HCT116 (cell line): ENCODE data around the gene GRIK3. TPM values are rescaled to one million over a fixed set of nuclear protein-coding genes. Genes with fewer than 3 reads are reported as not detected.

ENCODE experiments used
- ATAC-seq: fragments of 200-7000 bp; cut with Tn5 transposase; 2 replicates; pipeline ENCODE4 v1.9.1; 2020; ENCODE audit warnings: mild to moderate bottlenecking, moderate library complexity
- BruUV-seq: library from RNA; stranded (reverse); fragments of 400-500 nt; replicated peaks from 2 replicates; lab custom pipeline; 2021; lab: Mats Ljungman, UMichigan
- CTCF ChIA-PET: fragments of 300-600 bp; sonication (Branson Sonifier 250); formaldehyde crosslinking; loops from one replicate; lab custom pipeline; 2021; ENCODE audit warnings: antibody characterized with exemption; lab: Charles Lee
- POLR2A ChIA-PET: fragments of 300-600, 350-600 bp; sonication (Branson Sonifier 250); formaldehyde crosslinking; loops from one replicate; lab custom pipeline; 2021; ENCODE audit warnings: antibody characterized with exemption; lab: Charles Lee
- RAD21 ChIA-PET, 2 experiments: fragments of 300-600 bp; sonication (Branson Sonifier 250); formaldehyde crosslinking; loops; one replicate each; lab custom pipeline; 2023; ENCODE audit warnings: low total read pairs in 2 of 2; ENCODE audit not compliant: uncharacterized antibody in 2 of 2, unreplicated experiment in 2 of 2, low non-redundant PET in 1 of 2; lab: Charles Lee
- DNase-seq: peaks from one replicate; pipeline ENCODE4 v3.0.0-alpha.2; 2010; ENCODE audit warnings: low read depth, low spot score
- H2AFZ ChIP-seq: fragments of 200-600 bp; shearing (Covaris generic), sonication (generic); 2 replicates; pipeline ENCODE4 v1.6.1; 2017; ENCODE audit warnings: low read depth, mixed run types, mixed read lengths, antibody characterized with exemption, low read length; ENCODE audit not compliant: poor library complexity, severe bottlenecking
- H3K27ac ChIP-seq: 2 replicates; pipeline ENCODE4 v1.5.1; 2012; ENCODE audit warnings: low read depth, low read length
- H3K27me3 ChIP-seq: fragments of 200-600 bp; sonication (generic); 2 replicates; pipeline ENCODE4 v1.6.1; 2016; ENCODE audit warnings: mixed run types, low read length, mixed read lengths; ENCODE audit not compliant: insufficient read depth
- H3K36me3 ChIP-seq, 2 experiments: fragments of 200-500 bp in 1 of 2; fragments of 200-600 bp in 1 of 2; sonication (Bioruptor generic) in 1 of 2; sonication (generic) in 1 of 2; 2 replicates each; pipeline versions ENCODE4 v1.5.1 to v1.6.1; 2014 to 2016; ENCODE audit warnings: low read length in 2 of 2, inconsistent platforms in 1 of 2, mixed read lengths in 1 of 2, mixed run types in 1 of 2; ENCODE audit not compliant: insufficient read depth in 2 of 2, control insufficient read depth in 1 of 2
- H3K4me1 ChIP-seq, 2 experiments: fragments of 200-600 bp in 1 of 2; sonication (generic) in 1 of 2; 2 replicates each; pipeline versions ENCODE4 v1.5.1 to v1.6.1; 2012 to 2017; ENCODE audit warnings: low read length in 2 of 2, inconsistent platforms in 1 of 2, mild to moderate bottlenecking in 1 of 2, mixed read lengths in 1 of 2, mixed run types in 1 of 2, moderate library complexity in 1 of 2; ENCODE audit not compliant: insufficient read depth in 2 of 2, control insufficient read depth in 1 of 2
- H3K4me2 ChIP-seq: fragments of 200-600 bp; sonication (generic); 2 replicates; pipeline ENCODE4 v1.6.1; 2017; ENCODE audit warnings: mixed run types, low read length, mixed read lengths
- H3K4me3 ChIP-seq, 2 experiments: fragments of 200-600 bp in 1 of 2; sonication (generic) in 1 of 2; replicated peaks in 1 of 2; 2 replicates each; pipeline ENCODE4 v1.5.1; 2011 to 2016; ENCODE audit warnings: low read length in 2 of 2, control low read depth in 1 of 2, low read depth in 1 of 2, mild to moderate bottlenecking in 1 of 2, mixed read lengths in 1 of 2, mixed run types in 1 of 2
- H3K79me2 ChIP-seq: fragments of 200-600 bp; sonication (generic); 2 replicates; pipeline ENCODE4 v1.6.1; 2017; ENCODE audit warnings: mild to moderate bottlenecking, mixed run types, low read length, moderate library complexity, mixed read lengths; ENCODE audit not compliant: insufficient read depth
- H3K9ac ChIP-seq: fragments of 200-600 bp; sonication (generic); 2 replicates; pipeline ENCODE4 v1.6.1; 2016; ENCODE audit warnings: low read length, mixed read lengths
- H3K9me2 ChIP-seq: fragments of 200-600 bp; sonication (generic), shearing (Covaris generic); 2 replicates; pipeline ENCODE4 v1.6.1; 2017; ENCODE audit warnings: mixed run types, mild to moderate bottlenecking, moderate library complexity; ENCODE audit not compliant: insufficient read depth
- H3K9me3 ChIP-seq, 2 experiments: fragments of 200-500 bp in 1 of 2; fragments of 200-600 bp in 1 of 2; sonication (Bioruptor generic) in 1 of 2; sonication (generic) in 1 of 2; 2 replicates each; pipeline ENCODE4 v1.6.1; 2014 to 2017; ENCODE audit warnings: low read length in 2 of 2, mixed read lengths in 2 of 2, inconsistent platforms in 1 of 2, low read depth in 1 of 2, mild to moderate bottlenecking in 1 of 2, mixed run types in 1 of 2, moderate library complexity in 1 of 2; ENCODE audit not compliant: control insufficient read depth in 1 of 2, insufficient read depth in 1 of 2
- H4K20me1 ChIP-seq: fragments of 200-600 bp; sonication (generic), shearing (Covaris generic); 2 replicates; pipeline ENCODE4 v1.6.1; 2017; ENCODE audit warnings: mixed run types, mild to moderate bottlenecking, moderate library complexity; ENCODE audit not compliant: insufficient read depth
- CEBPB ChIP-seq: IDR thresholded peaks from 2 replicates; pipeline ENCODE4 v1.6.1; 2012; ENCODE audit warnings: low read depth
- EZH2phosphoT487 ChIP-seq: fragments of 200-600 bp; IDR thresholded peaks from 2 replicates; pipeline ENCODE4 v1.6.1; 2018; ENCODE audit warnings: antibody characterized with exemption, borderline replicate concordance
- FOSL1 ChIP-seq: IDR thresholded peaks from 2 replicates; pipeline ENCODE4 v1.6.1; 2012; ENCODE audit warnings: low read depth
- JUND ChIP-seq: IDR thresholded peaks from 2 replicates; pipeline ENCODE4 v1.6.1; 2012
- SP1 ChIP-seq: IDR thresholded peaks from 2 replicates; pipeline ENCODE4 v1.6.1; 2012; ENCODE audit warnings: low read depth
- YY1 ChIP-seq: IDR thresholded peaks from 2 replicates; pipeline ENCODE4 v1.6.1; 2011; ENCODE audit warnings: low read length, low read depth, moderate library complexity, mild to moderate bottlenecking; ENCODE audit not compliant: insufficient replicate concordance; ENCODE audit errors: extremely low read depth
- ZBTB33 ChIP-seq: IDR thresholded peaks from 2 replicates; pipeline ENCODE4 v1.6.1; 2011; ENCODE audit warnings: mild to moderate bottlenecking, low read length, moderate library complexity; ENCODE audit not compliant: insufficient replicate concordance; ENCODE audit errors: extremely low read depth
- ZNF274 ChIP-seq: fragments of 200-500 bp; sonication (Bioruptor generic); IDR thresholded peaks from 2 replicates; pipeline ENCODE4 v1.6.1; 2014; ENCODE audit warnings: mild to moderate bottlenecking, low read depth, low read length, inconsistent platforms
- intact Hi-C: fragments of 100-400 bp; cut with micrococcal nuclease; formaldehyde crosslinking; loops from 2 replicates; pipeline ENCODE4 v1.10.0; 2022
- total RNA-seq: library from RNA; stranded (reverse); gene quantifications from one replicate; pipeline ENCODE4 v1.2.1, GENCODE V29; 2021; ENCODE audit not compliant: unreplicated experiment
- TF ChIP-seq, protein P1 (sequence below): IDR thresholded peaks from 2 replicates; pipeline ENCODE4 v1.6.1; 2012; ENCODE audit warnings: low read depth

GRIK3 gene
- total RNA-seq, 1 experiment from 2014 or later: not detected

DNA sequence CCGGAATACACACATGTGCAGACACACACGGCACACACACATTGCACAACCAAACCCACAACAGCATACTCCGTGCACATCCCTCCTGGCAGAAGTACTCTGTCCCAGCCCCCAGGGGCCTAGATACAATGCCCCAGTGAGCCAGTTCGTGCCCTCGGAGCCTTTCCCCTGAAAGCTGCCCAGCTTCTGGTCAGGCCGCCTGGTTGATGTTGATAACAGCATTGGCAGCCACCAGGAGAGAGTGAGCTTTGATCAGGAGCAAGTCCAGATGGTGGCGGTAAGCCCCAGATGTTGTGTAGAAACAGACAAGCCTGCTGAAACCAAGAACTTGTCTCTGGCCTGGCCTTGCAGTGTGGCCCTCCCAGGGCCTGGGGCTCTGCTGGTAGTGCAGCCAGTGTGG is 109.1 kb downstream of the GRIK3 start:
- Histone ChIP-seq H3K79me2 (no peaks in the 10 kb centered on the region), H3K9ac (no peak overlapping the region), H3K27ac (no peak overlapping the region), H3K9me3 (no peaks in the 10 kb centered on the region), H3K4me3 (no peak overlapping the region), H3K4me2 (no peak overlapping the region), H3K9me2 (no peaks in the 10 kb centered on the region), H3K27me3 (peaks cover 17% of the 10 kb centered on the region; the same call in 1 of the 2 replicates), H4K20me1 (no peaks in the 10 kb centered on the region), H2AFZ (no peak overlapping the region), H3K4me1 (no peaks in the 10 kb centered on the region), H3K36me3 (no peaks in the 10 kb centered on the region)
- intact Hi-C loops: no loop called here
- no peak for ATAC-seq
- BruUV-seq: no TSS peak
- CTCF ChIA-PET: no interaction called here
- RAD21 ChIA-PET: no interaction called here
- POLR2A ChIA-PET: no interaction called here
- no peak for DNase-seq
- TF ChIP-seq YY1: no peak
- no peak for TF ChIP-seq EZH2phosphoT487
- no peak for TF ChIP-seq ZBTB33
- TF ChIP-seq FOSL1: no peak
- no peak for TF ChIP-seq ZNF274
- TF ChIP-seq SP1: no peak
- no peak for TF ChIP-seq CEBPB

GRCh38 chr1:36924282-36924811 is 110.0 kb downstream of the GRIK3 start:
- ChIA-PET POLR2A (no interaction called here), RAD21 (no interaction called here)
- H4K20me1 ChIP-seq: no peaks in the 10 kb centered on the region
- no peak overlapping the region for H3K4me2 ChIP-seq
- peaks cover 16% of the 10 kb centered on the region; the same call in 1 of the 2 replicates for H3K27me3 ChIP-seq
- H3K9me2 ChIP-seq: no peaks in the 10 kb centered on the region
- no peaks in the 10 kb centered on the region for H3K9me3 ChIP-seq
- no peak overlapping the region for H3K9ac ChIP-seq
- intact Hi-C loops: no loop called here
- ATAC-seq: peak; percentile 61
- no peak overlapping the region for H3K4me3 ChIP-seq
- DNase-seq: no peak
- TF ChIP-seq JUND (no peak), YY1 (no peak)
- TF ChIP-seq, protein P1, sequence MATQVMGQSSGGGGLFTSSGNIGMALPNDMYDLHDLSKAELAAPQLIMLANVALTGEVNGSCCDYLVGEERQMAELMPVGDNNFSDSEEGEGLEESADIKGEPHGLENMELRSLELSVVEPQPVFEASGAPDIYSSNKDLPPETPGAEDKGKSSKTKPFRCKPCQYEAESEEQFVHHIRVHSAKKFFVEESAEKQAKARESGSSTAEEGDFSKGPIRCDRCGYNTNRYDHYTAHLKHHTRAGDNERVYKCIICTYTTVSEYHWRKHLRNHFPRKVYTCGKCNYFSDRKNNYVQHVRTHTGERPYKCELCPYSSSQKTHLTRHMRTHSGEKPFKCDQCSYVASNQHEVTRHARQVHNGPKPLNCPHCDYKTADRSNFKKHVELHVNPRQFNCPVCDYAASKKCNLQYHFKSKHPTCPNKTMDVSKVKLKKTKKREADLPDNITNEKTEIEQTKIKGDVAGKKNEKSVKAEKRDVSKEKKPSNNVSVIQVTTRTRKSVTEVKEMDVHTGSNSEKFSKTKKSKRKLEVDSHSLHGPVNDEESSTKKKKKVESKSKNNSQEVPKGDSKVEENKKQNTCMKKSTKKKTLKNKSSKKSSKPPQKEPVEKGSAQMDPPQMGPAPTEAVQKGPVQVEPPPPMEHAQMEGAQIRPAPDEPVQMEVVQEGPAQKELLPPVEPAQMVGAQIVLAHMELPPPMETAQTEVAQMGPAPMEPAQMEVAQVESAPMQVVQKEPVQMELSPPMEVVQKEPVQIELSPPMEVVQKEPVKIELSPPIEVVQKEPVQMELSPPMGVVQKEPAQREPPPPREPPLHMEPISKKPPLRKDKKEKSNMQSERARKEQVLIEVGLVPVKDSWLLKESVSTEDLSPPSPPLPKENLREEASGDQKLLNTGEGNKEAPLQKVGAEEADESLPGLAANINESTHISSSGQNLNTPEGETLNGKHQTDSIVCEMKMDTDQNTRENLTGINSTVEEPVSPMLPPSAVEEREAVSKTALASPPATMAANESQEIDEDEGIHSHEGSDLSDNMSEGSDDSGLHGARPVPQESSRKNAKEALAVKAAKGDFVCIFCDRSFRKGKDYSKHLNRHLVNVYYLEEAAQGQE: peak; percentile 94
- TF ChIP-seq, all 23 proteins: peak for 1
- H3K4me1 ChIP-seq: no peaks in the 10 kb centered on the region
- H2AFZ ChIP-seq: no peak overlapping the region
- no peak overlapping the region for H3K27ac ChIP-seq
- no peaks in the 10 kb centered on the region for H3K79me2 ChIP-seq
- CTCF ChIA-PET: no interaction called here
- no TSS peak for BruUV-seq
- H3K36me3 ChIP-seq: no peaks in the 10 kb centered on the region
